ENCODE measurements around the gene PROM1.

The PROM1 gene

DNA sequence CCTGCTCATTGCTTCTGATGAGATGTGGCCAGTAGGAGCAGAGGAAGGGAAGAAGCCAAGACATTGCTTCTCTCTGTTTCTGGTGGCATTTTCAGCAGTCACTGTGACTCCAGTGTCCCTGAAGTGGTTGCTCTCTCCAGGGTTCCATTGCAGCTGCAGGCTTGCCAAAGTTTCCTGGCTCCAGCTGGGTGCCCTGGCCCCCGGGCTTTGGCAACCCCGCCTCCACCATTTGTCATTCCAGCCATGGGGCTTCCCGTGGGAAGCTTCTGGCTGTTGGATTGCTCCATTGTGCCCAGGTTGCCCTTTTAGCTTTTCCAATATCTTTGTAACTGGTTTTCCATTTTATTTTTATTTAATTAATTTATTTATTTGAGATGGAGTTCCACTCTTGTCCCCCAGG, 158.0 kb downstream of the PROM1 start:
- no peak overlapping the region for H3K4me2 ChIP-seq (ENCODE audit: low read depth, low read length, poor library complexity, severe bottlenecking)

GRCh38 chr4:15921592-15921932, 162.3 kb downstream of the PROM1 start:
- Histone ChIP-seq H3K79me2 (ENCODE audit: insufficient read depth, low read length) (no peaks in the 10 kb centered on the region), H3K9me2 (replicated peaks; ENCODE audit: insufficient read depth, low read length) (no peaks in the 10 kb centered on the region), H3K9ac (ENCODE audit: low read length) (no peak overlapping the region), H3K36me3 (ENCODE audit: low read length) (no peaks in the 10 kb centered on the region), H3K9me3 (ENCODE audit: insufficient read depth, low read length) (no peaks in the 10 kb centered on the region), H4K20me1 (ENCODE audit: low read depth, low read length) (no peaks in the 10 kb centered on the region), H3K27ac (ENCODE audit: low read depth, low read length) (no peak overlapping the region), H3F3A (ENCODE audit: insufficient read depth) (no peaks in the 10 kb centered on the region), H3K4me2 (ENCODE audit: low read depth, low read length, poor library complexity, severe bottlenecking) (no peak overlapping the region), H3K27me3 (ENCODE audit: low read length) (no peaks in the 10 kb centered on the region), H3K4me3 (ENCODE audit: insufficient read depth, low read length, poor library complexity, severe bottlenecking) (no peak overlapping the region), H2AFZ (ENCODE audit: low read depth, low read length, severe bottlenecking) (no peak overlapping the region)
- TF ChIP-seq EZH2phosphoT487 (conservative IDR thresholded peaks at IDR 0.05; ENCODE audit: low read length) (no peak), CTCF (IDR thresholded peaks at IDR 0.05; ENCODE audit: insufficient read depth, low read length, poor library complexity, severe bottlenecking) (no peak)

More for the DNA sequence above, 158.0 kb downstream of the PROM1 start:
- Histone ChIP-seq H3F3A (ENCODE audit: insufficient read depth) (no peaks in the 10 kb centered on the region), H3K27me3 (ENCODE audit: low read length) (no peaks in the 10 kb centered on the region), H3K9me3 (ENCODE audit: insufficient read depth, low read length) (no peaks in the 10 kb centered on the region), H4K20me1 (ENCODE audit: low read depth, low read length) (no peaks in the 10 kb centered on the region), H3K36me3 (ENCODE audit: low read length) (no peaks in the 10 kb centered on the region), H3K4me3 (ENCODE audit: insufficient read depth, low read length, poor library complexity, severe bottlenecking) (no peak overlapping the region), H3K9me2 (replicated peaks; ENCODE audit: insufficient read depth, low read length) (no peaks in the 10 kb centered on the region), H3K9ac (ENCODE audit: low read length) (no peak overlapping the region), H2AFZ (ENCODE audit: low read depth, low read length, severe bottlenecking) (no peak overlapping the region), H3K79me2 (ENCODE audit: insufficient read depth, low read length) (no peaks in the 10 kb centered on the region), H3K27ac (ENCODE audit: low read depth, low read length) (no peak overlapping the region)
- TF ChIP-seq CTCF (IDR thresholded peaks at IDR 0.05; ENCODE audit: insufficient read depth, low read length, poor library complexity, severe bottlenecking) (no peak), EZH2phosphoT487 (conservative IDR thresholded peaks at IDR 0.05; ENCODE audit: low read length) (no peak)

- no peak overlapping the region for H3K27ac ChIP-seq (ENCODE audit: low read depth, low read length)
Measured at GRCh38 chr4:15920723-15921591, 162.9 kb downstream of the PROM1 start.

More at GRCh38 chr4:15920723-15921591, 162.9 kb downstream of the PROM1 start:
- Histone ChIP-seq H3K9me3 (ENCODE audit: insufficient read depth, low read length) (no peaks in the 10 kb centered on the region), H3K27me3 (ENCODE audit: low read length) (no peaks in the 10 kb centered on the region), H2AFZ (ENCODE audit: low read depth, low read length, severe bottlenecking) (no peak overlapping the region), H3K4me2 (ENCODE audit: low read depth, low read length, poor library complexity, severe bottlenecking) (no peak overlapping the region), H3K9me2 (replicated peaks; ENCODE audit: insufficient read depth, low read length) (no peaks in the 10 kb centered on the region), H3K4me3 (ENCODE audit: insufficient read depth, low read length, poor library complexity, severe bottlenecking) (no peak overlapping the region), H3F3A (ENCODE audit: insufficient read depth) (no peaks in the 10 kb centered on the region), H3K9ac (ENCODE audit: low read length) (no peak overlapping the region), H3K79me2 (ENCODE audit: insufficient read depth, low read length) (no peaks in the 10 kb centered on the region), H4K20me1 (ENCODE audit: low read depth, low read length) (no peaks in the 10 kb centered on the region), H3K36me3 (ENCODE audit: low read length) (no peaks in the 10 kb centered on the region)
- TF ChIP-seq CTCF (IDR thresholded peaks at IDR 0.05; ENCODE audit: insufficient read depth, low read length, poor library complexity, severe bottlenecking) = no peak
- TF ChIP-seq EZH2phosphoT487 (conservative IDR thresholded peaks at IDR 0.05; ENCODE audit: low read length) = no peak
